Sigmoid colon (tissue), 7 donors: ENCODE results near the gene SEC11C. TPM values are rescaled to one million over a fixed set of nuclear protein-coding genes. Genes with fewer than 3 reads are reported as not detected.
A peak's percentile ranks its signal among the peaks of the same experiment; 100 is the strongest.

ENCODE experiments used
- DNase-seq: peaks from one replicate; pipeline ENCODE4 v3.0.0-alpha.2; 2019
- H3K27ac ChIP-seq, 4 donors: fragments of 200-600 bp; sonication (generic); one replicate each; pipeline ENCODE4 v1.5.1; 2016 to 2019; ENCODE audit warnings: mild to moderate bottlenecking in 1 of 4
- H3K27me3 ChIP-seq, 3 donors: fragments of 200-600 bp; sonication (generic); one replicate each; pipeline ENCODE4 v1.5.1; 2019; ENCODE audit warnings: mild to moderate bottlenecking in 1 of 3
- H3K36me3 ChIP-seq, 4 donors: fragments of 200-600 bp; sonication (generic); one replicate each; pipeline ENCODE4 v1.5.1; 2016 to 2019
- H3K4me1 ChIP-seq, 4 donors: fragments of 200-600 bp; sonication (generic); one replicate each; pipeline ENCODE4 v1.5.1; 2017 to 2019
- H3K4me3 ChIP-seq, 4 donors: fragments of 200-600 bp; sonication (generic); one replicate each; pipeline ENCODE4 v1.5.1; 2017 to 2019; ENCODE audit warnings: mild to moderate bottlenecking in 2 of 4, moderate library complexity in 1 of 4
- H3K9me3 ChIP-seq, 4 donors: fragments of 200-600 bp in 3 of 4; sonication (generic) in 3 of 4; one replicate each; pipeline versions ENCODE4 v1.5.1 to v1.6.1; 2013 to 2019
- CTCF ChIP-seq, 4 experiments: fragments of 450-650 bp in 3 of 4; fragments of 200-600 bp in 1 of 4; IDR thresholded peaks; one replicate each; pipeline ENCODE4 v1.5.1; 2016 to 2019; ENCODE audit warnings: antibody characterized with exemption in 4 of 4, mild to moderate bottlenecking in 3 of 4, moderate library complexity in 2 of 4
- EP300 ChIP-seq, 4 donors: sonication (generic); formaldehyde crosslinking; IDR thresholded peaks; one replicate each; pipeline ENCODE4 v1.6.1; 2017; ENCODE audit warnings: antibody characterized with exemption in 4 of 4
- POLR2A ChIP-seq, 2 donors: fragments of 450-650 bp; IDR thresholded peaks; one replicate each; pipeline ENCODE4 v1.6.1; 2016; ENCODE audit warnings: antibody characterized with exemption in 2 of 2, mild to moderate bottlenecking in 2 of 2, moderate library complexity in 2 of 2
- POLR2AphosphoS5 ChIP-seq, 4 donors: sonication (generic); formaldehyde crosslinking; IDR thresholded peaks; one replicate each; pipeline ENCODE4 v1.6.1; 2017; ENCODE audit warnings: antibody characterized with exemption in 4 of 4
- WGBS, 2 donors: extraction: QIAGEN DNeasy Blood & Tissue Kit; methylation state at CpG; one replicate each; pipeline ENCODE4 v1.1.7; 2013; 5-methylcytosine and 5-hydroxymethylcytosine counted together
- intact Hi-C: fragments of 100-400 bp; cut with DNase I; formaldehyde crosslinking; loops from one replicate; pipeline ENCODE4 v1.15.1; 2023
- polyA plus RNA-seq, 3 donors: library from polyadenylated mRNA; stranded (reverse); fragments of 200-250 nt; gene quantifications; one replicate each; pipeline ENCODE4 v1.2.3, GENCODE V29; 2013
- total RNA-seq, 4 donors: library from RNA; depleted of rRNA; stranded (reverse); fragments of >200 nt; gene quantifications; one replicate each; pipeline ENCODE4 v1.1.0, GENCODE V29; 2016
- donor health status: healthy with polysubstance abuse.
- donor health status: Bipolar disorder and iron deficiency.
- donor health status: healthy.

The SEC11C gene
- total and polyA plus RNA-seq, 7 donors, result 9.4 to 95.0 (median 39.5) TPM

- H3K27ac ChIP-seq, result no peak overlapping the region
- H3K36me3 ChIP-seq, result no peaks in the 10 kb centered on the region
- intact Hi-C loops, result no loop called here
- TF ChIP-seq EP300 (IDR thresholded peaks at IDR 0.05), result no peak
- TF ChIP-seq POLR2AphosphoS5 (IDR thresholded peaks at IDR 0.05), result no peak
- 70 to 75% methylated on average over 1 of the region's 1 CpG for WGBS, 2 donors
- no peak overlapping the region for H3K4me3 ChIP-seq
- DNase-seq, result no peak
- no peaks in the 10 kb centered on the region for H3K9me3 ChIP-seq
- no peaks in the 10 kb centered on the region for H3K27me3 ChIP-seq
- H3K4me1 ChIP-seq, result no peaks in the 10 kb centered on the region
Measured at GRCh38 chr18:59124370-59124704, 15.3 kb upstream of the SEC11C start.

- Histone ChIP-seq H3K27me3 (peaks cover 0 to 3% (median 0%) of the 10 kb centered on the region in 3 donors), H3K27ac (no peak overlapping the region), H3K36me3 (no peaks in the 10 kb centered on the region), H3K4me3 (no peak overlapping the region), H3K4me1 (no peaks in the 10 kb centered on the region), H3K9me3 (no peaks in the 10 kb centered on the region)
- 52 to 71% methylated on average over 6 of the region's 6 CpGs for WGBS, 2 donors
- DNase-seq, result no peak
- TF ChIP-seq EP300 (IDR thresholded peaks at IDR 0.05) (no peak), POLR2AphosphoS5 (IDR thresholded peaks at IDR 0.05) (no peak), CTCF (IDR thresholded peaks at IDR 0.05) (no peak)
- intact Hi-C loops, result no loop called here
Measured at GRCh38 chr18:59127047-59127446, 12.6 kb upstream of the SEC11C start.

- Histone ChIP-seq H3K36me3 (no peaks in the 10 kb centered on the region), H3K9me3 (no peaks in the 10 kb centered on the region), H3K4me3 (no peak overlapping the region), H3K4me1 (no peaks in the 10 kb centered on the region), H3K27ac (no peak overlapping the region), H3K27me3 (peaks cover 0 to 7% (median 0%) of the 10 kb centered on the region in 3 donors)
- no peak for TF ChIP-seq EP300 (IDR thresholded peaks at IDR 0.05)
- no peak for TF ChIP-seq POLR2AphosphoS5 (IDR thresholded peaks at IDR 0.05)
- no peak for TF ChIP-seq POLR2A (IDR thresholded peaks at IDR 0.05)
- 63 to 68% methylated on average over 4 of the region's 4 CpGs for WGBS, 2 donors
- intact Hi-C loops, result no loop called here
- DNase-seq, result no peak
Measured at GRCh38 chr18:59129951-59130703, 9.6 kb upstream of the SEC11C start.

- Histone ChIP-seq H3K27ac (no peak overlapping the region), H3K36me3 (no peaks in the 10 kb centered on the region), H3K4me1 (no peaks in the 10 kb centered on the region), H3K27me3 (peaks cover 0 to 7% (median 0%) of the 10 kb centered on the region in 3 donors), H3K4me3 (no peak overlapping the region), H3K9me3 (no peaks in the 10 kb centered on the region)
- DNase-seq, result no peak
- intact Hi-C loops, result no loop called here
- TF ChIP-seq POLR2A (IDR thresholded peaks at IDR 0.05) (no peak), CTCF (IDR thresholded peaks at IDR 0.05) (no peak), EP300 (IDR thresholded peaks at IDR 0.05) (no peak), POLR2AphosphoS5 (IDR thresholded peaks at IDR 0.05) (no peak)
- 71 to 74% methylated on average over 5 of the region's 5 CpGs for WGBS, 2 donors
Measured at GRCh38 chr18:59132810-59133465, 6.7 kb upstream of the SEC11C start.

GRCh38 chr18:59139291-59139614 is 431 bp upstream of the SEC11C start:
- Histone ChIP-seq H3K27me3 (no peaks in the 10 kb centered on the region), H3K9me3 (no peaks in the 10 kb centered on the region), H3K4me1 (peaks cover 0 to 21% (median 13%) of the 10 kb centered on the region in 4 donors), H3K4me3 (peak overlapping the region; percentile 73 to 94 (median 81)), H3K27ac (peak overlapping the region; percentile 76 to 83 (median 78)), H3K36me3 (no peaks in the 10 kb centered on the region)
- intact Hi-C loops, result no loop called here
- DNase-seq, result peak; percentile 92
- no peak for TF ChIP-seq POLR2A (IDR thresholded peaks at IDR 0.05)
- no peak for TF ChIP-seq CTCF (IDR thresholded peaks at IDR 0.05)
- no peak for TF ChIP-seq POLR2AphosphoS5 (IDR thresholded peaks at IDR 0.05)
- no peak for TF ChIP-seq EP300 (IDR thresholded peaks at IDR 0.05)
- 0 to 1% methylated on average over 15 of the region's 15 CpGs for WGBS, 2 donors
